ENCODE data around the gene DOHH.
A peak's percentile ranks its signal among the peaks of the same experiment; 100 is the strongest.

Gene DOHH, protein sequence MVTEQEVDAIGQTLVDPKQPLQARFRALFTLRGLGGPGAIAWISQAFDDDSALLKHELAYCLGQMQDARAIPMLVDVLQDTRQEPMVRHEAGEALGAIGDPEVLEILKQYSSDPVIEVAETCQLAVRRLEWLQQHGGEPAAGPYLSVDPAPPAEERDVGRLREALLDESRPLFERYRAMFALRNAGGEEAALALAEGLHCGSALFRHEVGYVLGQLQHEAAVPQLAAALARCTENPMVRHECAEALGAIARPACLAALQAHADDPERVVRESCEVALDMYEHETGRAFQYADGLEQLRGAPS

DNA sequence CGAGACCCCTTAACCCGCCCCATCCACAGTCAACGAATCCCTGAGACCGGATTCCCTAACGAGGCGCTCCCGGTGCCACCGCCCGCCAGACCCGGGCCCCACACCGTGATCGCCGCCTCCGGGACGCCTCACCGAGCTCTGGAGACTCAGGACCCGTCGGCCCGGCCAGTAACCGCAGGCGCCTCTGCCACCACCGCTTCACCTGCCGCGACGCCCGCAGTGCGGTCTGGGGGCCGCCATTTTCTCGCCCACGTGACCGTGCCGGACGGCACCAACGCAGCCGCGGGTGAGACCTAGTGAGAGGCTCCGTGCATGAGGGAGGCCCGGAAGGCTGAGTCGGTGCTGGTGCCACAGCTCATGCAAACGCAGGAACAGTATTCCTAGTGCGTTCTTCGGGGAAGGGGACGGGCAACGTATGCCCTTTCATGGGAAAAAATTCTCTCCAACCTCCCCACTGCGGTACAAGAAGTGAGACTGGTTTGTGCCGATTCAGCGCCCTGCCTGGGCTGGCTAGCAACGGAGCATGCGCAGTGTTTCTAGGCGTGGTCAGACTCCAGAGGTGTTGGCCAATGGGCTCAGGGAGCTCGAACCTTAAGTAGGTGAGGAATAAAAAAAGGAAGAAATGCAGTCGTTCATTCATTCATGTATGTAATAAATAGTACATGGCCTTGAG is at the start of gene DOHH:
DOHH (minus strand) TSS at position 246 of the 673 bp plus-strand sequence. CDS start 3,860 bp downstream, outside the sequence.
- H3K36me3 Mint-ChIP-seq: peaks cover 16% of the 10 kb centered on the region
- no peaks in the 10 kb centered on the region for H3K9me3 Mint-ChIP-seq
- H3K27me3 Mint-ChIP-seq: no peaks in the 10 kb centered on the region
- H3K27ac Mint-ChIP-seq: peak within 1 kb of the TSS; percentile 97
- ATAC-seq: peak; percentile 94
- H3K4me3 Mint-ChIP-seq: peak within 1 kb of the TSS; percentile 89
- peaks cover 35% of the 10 kb centered on the region for H3K4me1 Mint-ChIP-seq

DNA sequence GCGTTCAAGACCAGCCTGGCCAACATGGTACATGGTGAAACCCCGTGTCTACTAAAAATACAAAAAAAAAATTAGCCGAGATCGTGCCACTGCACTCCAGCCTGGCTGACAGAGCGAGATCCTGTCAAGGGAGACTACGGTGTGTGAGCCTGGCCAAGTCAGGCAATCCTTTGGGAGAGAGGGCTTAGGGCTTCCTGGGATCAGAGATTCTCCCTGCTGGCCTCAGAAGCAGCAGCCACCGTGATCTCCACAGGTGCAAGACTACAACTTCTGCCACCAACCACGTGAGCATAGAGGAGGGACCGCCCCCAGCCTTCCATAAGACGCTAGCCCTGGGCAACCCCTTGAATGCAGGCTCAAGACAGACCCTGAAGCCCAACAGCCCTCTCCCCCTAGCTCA is 49.3 kb upstream of the DOHH start:
- no peak overlapping the region for H3K27ac Mint-ChIP-seq
- H3K4me3 Mint-ChIP-seq: no peak overlapping the region
- H3K27me3 Mint-ChIP-seq: no peaks in the 10 kb centered on the region
- no peaks in the 10 kb centered on the region for H3K9me3 Mint-ChIP-seq
- peaks cover 30% of the 10 kb centered on the region for H3K36me3 Mint-ChIP-seq
- no peak for ATAC-seq
- peaks cover 63% of the 10 kb centered on the region for H3K4me1 Mint-ChIP-seq

DNA sequence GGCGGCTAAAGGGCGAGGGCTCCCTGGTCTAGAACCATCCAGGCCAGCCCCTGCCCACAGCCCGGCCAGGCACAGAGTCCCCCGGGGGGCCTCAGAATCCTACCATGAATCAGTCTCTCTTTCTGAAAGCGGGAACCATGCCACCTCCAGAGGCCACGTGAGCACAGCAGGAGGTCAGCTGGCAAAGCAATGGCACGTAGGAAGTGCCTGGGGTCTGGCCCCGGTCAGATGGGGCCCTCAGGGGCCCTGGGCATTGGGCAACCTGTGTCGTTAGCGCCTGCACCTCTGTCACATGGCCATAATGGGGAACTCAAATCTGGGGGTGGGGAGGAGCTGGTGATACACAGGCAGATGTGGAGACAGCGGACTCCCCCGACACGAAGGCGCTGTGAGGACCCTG is 48.1 kb upstream of the DOHH start:
- no peak for ATAC-seq
- peaks cover 31% of the 10 kb centered on the region for H3K36me3 Mint-ChIP-seq
- no peaks in the 10 kb centered on the region for H3K27me3 Mint-ChIP-seq
- H3K27ac Mint-ChIP-seq: no peak overlapping the region
- H3K9me3 Mint-ChIP-seq: no peaks in the 10 kb centered on the region
- no peak overlapping the region for H3K4me3 Mint-ChIP-seq
- peaks cover 53% of the 10 kb centered on the region for H3K4me1 Mint-ChIP-seq

DNA sequence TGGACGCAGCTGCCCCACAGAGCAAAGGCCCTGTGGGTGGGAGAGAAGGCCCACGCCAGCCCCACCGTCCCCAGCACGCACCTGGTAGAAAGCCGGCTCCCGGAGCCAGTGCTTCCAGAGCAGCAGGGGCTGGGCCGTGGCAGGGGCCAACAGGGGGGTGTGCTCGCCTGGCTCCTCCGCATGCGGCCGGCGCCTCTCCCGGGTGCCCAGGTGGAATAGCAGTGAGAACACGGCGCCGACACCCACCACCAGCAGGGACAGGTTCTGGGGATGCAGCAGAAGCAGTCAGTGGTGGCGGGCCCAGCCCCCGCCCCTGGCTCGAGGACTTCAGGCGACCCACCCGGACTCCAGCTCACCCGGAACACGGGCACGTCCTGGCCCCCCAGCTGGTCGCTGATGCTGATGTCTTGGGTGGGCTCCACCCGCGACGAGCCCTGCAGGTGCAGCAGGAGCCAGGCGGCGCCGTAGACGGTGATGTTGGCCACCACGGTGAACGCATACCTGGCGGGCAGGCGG is 47.4 kb upstream of the DOHH start:
- H3K4me1 Mint-ChIP-seq: peaks cover 45% of the 10 kb centered on the region
- peaks cover 31% of the 10 kb centered on the region for H3K36me3 Mint-ChIP-seq
- ATAC-seq: no peak
- H3K27me3 Mint-ChIP-seq: no peaks in the 10 kb centered on the region
- no peak overlapping the region for H3K4me3 Mint-ChIP-seq
- no peaks in the 10 kb centered on the region for H3K9me3 Mint-ChIP-seq
- H3K27ac Mint-ChIP-seq: no peak overlapping the region

DNA sequence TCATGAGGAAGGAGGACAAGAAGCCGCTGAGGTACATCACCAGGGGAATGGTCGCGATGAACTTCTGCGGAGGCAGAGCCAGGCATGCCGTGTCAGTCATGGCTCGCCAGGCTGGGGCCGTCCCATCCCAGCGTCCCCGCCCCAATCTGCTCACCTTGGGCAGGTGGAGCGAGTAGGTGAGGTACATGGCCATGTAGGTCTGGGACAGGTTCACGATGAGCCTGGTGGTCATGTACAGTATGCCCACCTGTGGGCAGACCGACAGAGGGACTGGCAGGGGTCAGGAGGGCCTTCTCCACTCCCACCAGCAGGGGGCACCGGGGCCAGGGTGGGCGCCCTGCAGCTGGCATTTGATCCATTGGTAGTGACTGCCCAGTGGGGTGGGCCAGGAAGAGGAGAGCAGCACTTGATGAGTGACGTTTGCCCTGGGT is 46.8 kb upstream of the DOHH start:
- H3K36me3 Mint-ChIP-seq: peaks cover 31% of the 10 kb centered on the region
- no peak overlapping the region for H3K27ac Mint-ChIP-seq
- H3K4me3 Mint-ChIP-seq: peak overlapping the region; percentile 11
- no peaks in the 10 kb centered on the region for H3K27me3 Mint-ChIP-seq
- H3K9me3 Mint-ChIP-seq: no peaks in the 10 kb centered on the region
- H3K4me1 Mint-ChIP-seq: peaks cover 40% of the 10 kb centered on the region
- ATAC-seq: no peak

DNA sequence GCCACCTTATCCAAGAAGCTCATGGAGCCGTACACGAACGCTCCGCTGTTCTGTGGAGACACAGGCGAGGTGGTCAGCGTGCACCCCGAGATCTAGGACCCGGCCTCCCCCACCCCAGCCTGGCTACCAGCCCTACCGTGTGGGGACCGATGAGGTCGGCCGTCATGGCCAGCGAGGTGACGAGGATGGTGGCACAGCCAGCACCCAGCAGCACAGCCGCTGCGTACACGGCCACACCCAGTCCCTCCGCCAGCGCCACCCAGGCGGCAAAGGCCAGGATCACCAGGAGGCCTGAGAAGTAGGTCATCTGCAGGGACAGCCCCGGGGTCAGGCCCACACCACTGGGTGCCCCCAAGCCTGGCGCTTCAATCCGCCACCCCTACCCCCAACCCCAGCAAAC is 45.6 kb upstream of the DOHH start:
- Mint-ChIP-seq H3K36me3 (peaks cover 25% of the 10 kb centered on the region), H3K4me3 (no peak overlapping the region), H3K27me3 (no peaks in the 10 kb centered on the region), H3K4me1 (peaks cover 28% of the 10 kb centered on the region), H3K9me3 (no peaks in the 10 kb centered on the region), H3K27ac (peak overlapping the region; percentile 66)
- no peak for ATAC-seq

DNA sequence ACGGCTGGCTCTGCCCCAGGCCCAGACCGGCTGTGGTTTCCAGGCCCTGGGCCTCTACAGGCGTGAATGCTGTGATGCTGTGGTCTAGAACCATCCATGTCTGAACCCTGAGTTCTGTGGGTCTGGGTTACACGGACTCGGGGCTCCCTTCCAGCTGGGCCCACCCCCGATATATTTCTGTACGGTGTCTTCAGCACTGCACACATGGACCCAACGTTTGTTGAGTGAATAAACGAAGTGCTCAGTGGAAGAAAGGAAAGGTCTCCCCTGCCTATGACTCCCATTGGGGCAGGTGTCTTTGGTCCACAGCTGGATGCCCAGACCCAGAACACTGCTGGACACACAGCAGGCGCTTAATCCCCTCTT is 45.2 kb upstream of the DOHH start:
- no peak for ATAC-seq

DNA sequence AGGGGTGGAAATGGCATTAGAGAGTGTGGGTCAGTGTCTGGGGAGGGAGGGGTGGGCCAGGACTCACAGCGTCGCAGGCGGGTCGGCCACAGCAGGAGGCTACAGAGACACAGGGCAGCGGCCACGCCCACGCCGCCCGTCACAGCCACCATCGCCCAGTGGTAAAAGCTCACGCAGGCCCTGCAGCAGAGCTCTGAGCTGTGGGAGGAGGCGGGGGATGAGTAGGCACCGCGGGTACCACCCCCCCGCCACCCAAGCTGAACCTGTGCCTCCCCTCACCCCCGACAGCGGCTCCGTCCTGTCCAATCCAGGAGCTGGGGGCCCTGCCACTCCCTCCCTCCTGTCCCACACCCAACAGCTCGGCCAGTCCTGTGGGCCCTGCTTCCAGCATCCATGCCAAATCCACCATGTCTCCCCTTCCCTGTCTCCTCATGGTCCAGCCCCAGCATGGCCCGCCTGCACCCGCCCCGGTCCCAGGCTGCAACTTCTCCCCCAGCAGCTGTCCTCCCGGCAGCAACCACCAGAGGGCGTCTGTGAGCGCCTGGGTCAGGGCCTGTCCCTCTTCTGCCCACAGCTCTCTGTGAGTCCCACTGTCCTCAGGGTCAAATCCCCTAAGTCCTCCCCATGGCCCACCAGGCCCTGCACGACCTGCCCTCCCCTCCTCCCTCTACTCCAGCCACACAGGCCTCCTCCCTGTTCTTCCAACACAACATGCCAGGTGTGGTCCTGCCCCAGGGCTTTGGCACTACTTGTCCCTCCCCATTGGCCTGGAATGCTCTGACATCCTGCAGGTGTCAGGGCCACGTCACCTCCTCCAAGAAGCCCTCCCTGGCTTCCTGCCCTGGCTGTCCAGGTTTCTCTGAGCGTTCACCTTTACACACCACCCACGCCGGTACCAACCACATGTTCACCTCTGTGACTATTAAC is 44.5 kb upstream of the DOHH start:
- Mint-ChIP-seq H3K27me3 (no peaks in the 10 kb centered on the region), H3K4me1 (peaks cover 23% of the 10 kb centered on the region), H3K36me3 (peaks cover 20% of the 10 kb centered on the region), H3K27ac (peak overlapping the region; percentile 66), H3K9me3 (no peaks in the 10 kb centered on the region), H3K4me3 (no peak overlapping the region)
- ATAC-seq: peak; percentile 72

More for the DNA sequence above, 45.2 kb upstream of the DOHH start:
- peaks cover 21% of the 10 kb centered on the region for H3K36me3 Mint-ChIP-seq
- no peaks in the 10 kb centered on the region for H3K9me3 Mint-ChIP-seq
- no peaks in the 10 kb centered on the region for H3K27me3 Mint-ChIP-seq
- peaks cover 24% of the 10 kb centered on the region for H3K4me1 Mint-ChIP-seq
- no peak overlapping the region for H3K4me3 Mint-ChIP-seq
- peak overlapping the region; percentile 66 for H3K27ac Mint-ChIP-seq

DNA sequence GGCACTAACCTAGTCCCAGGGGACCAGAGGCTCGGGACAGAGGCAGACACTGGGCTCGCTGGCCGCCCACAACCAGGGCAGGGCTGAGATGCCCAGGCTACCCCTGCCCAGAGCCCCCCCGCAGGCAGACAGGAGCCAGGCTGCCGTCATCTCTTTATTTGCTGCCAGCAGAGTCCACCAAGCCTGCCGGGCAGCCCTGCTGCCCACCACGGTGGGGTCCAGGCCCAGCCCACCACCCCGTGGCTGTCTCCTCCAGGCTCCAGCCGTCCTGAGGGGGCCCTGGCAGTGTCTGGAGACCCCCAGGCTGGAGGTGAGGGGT is 43.5 kb upstream of the DOHH start:
- ATAC-seq: no peak
- Mint-ChIP-seq H3K27me3 (no peaks in the 10 kb centered on the region), H3K4me3 (no peak overlapping the region), H3K9me3 (no peaks in the 10 kb centered on the region), H3K4me1 (peaks cover 20% of the 10 kb centered on the region), H3K27ac (no peak overlapping the region), H3K36me3 (peaks cover 28% of the 10 kb centered on the region)

DNA sequence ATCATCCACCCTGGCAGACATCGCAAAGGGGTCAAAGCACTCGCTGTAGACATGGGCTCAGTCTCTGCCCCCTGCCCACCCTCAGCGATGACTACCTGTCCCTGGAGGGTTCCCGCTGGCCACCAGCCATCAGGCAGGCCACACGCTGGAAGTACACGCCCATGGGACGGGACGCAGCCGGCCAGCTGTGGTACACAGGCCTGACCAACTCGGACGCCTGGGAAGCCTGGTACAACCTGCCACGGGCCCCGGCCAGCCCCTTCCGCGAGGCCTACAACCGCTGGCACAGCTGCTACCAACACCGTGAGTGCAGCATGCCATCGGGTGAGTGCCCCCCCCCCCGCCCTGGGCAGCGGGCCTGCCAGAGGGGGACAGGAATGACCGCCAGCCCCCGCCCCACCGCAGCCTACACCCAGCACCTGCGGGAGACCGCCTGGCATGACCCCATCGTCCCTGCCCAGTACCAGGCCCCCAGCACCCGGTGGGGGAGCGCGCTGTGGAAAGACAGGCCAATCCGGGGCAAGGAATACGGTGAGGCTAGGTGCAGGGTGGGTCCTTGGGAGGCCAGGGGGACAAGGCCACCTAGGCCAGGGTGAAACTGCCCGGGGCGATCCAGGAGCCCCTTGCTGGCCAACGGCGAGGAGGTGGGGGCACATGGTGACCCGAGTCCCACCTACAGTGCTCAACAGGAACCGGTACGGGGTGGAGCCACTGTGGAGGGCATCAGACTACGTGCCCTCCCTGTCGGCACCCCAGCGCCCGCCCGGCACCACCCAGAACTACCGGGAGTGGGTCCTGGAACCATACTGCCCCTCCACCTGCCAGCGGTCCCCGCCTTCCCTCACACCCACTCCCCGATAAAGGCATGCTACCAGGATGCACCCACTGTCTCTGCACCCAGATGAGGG is 42.9 kb upstream of the DOHH start:
- Mint-ChIP-seq H3K27ac (no peak overlapping the region), H3K4me1 (peaks cover 15% of the 10 kb centered on the region)

DNA sequence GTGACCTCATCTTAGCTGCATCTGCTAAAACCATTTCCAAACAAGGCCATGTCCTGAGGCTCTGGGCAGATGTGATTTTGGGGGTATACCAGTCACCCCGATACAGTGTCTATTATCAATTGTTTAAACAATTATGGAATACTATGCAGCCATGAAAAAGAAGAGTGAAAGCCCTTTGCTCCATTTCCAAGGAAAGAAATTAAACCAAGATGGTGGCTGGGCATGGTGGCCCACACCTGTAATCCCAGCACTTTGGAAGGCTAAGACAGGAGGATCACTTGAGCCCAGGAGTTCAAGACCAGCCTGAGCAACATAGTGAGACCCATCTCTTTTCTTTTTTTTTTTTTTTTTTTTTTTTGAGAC is 39.3 kb upstream of the DOHH start:
- no peak for ATAC-seq
- Mint-ChIP-seq H3K36me3 (peaks cover 41% of the 10 kb centered on the region), H3K4me1 (peaks cover under 1% of the 10 kb centered on the region), H3K9me3 (no peaks in the 10 kb centered on the region), H3K27ac (no peak overlapping the region), H3K27me3 (no peaks in the 10 kb centered on the region), H3K4me3 (no peak overlapping the region)

More for the DNA sequence above, 42.9 kb upstream of the DOHH start:
- ATAC-seq: no peak
- peaks cover 30% of the 10 kb centered on the region for H3K36me3 Mint-ChIP-seq
- H3K9me3 Mint-ChIP-seq: no peaks in the 10 kb centered on the region
- no peaks in the 10 kb centered on the region for H3K27me3 Mint-ChIP-seq
- H3K4me3 Mint-ChIP-seq: no peak overlapping the region

DNA sequence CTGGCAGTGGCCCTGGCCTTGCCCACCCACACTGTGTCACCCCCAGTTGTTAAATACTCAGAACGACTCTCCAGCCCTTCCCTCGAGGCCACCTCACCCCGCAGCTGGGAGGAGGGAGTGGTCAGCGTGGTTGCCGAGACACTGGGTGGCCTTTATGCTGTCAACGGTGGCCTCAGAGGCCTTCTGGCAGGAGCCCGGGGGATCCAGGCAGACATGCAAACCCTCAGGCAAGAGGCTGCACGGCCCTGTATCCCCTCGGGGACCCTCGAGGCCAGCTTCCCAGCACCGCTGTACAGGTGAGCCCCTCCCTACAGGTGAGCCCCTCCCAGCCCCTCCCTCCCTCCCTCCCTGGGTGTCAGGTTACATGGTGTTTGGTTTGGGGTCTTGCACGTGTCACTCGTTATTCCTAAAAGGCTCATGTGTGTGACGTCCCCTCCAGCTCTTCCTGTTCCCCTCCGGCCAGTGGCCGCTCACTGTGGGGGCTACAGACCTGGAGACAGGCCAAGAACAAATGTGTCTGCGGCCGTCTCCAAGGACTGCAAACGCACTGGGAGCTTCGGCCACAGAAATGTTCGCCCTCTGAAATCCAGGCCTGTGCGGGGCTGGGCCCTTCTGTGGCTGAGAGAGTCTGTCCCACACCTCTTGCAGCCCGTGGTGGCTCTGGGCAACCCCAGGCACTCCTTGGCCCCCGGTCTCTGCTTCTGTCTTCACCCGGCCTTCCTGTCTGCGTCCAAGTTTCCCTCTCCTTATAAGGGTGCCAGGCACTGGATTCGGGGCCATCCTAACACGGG is 38.7 kb upstream of the DOHH start, which contains the start of gene TEKTIP1:
TEKTIP1 (plus strand) TSS at position 210 of the 791 bp plus-strand sequence; CDS start at position 214, 4 bp downstream.
- Mint-ChIP-seq H3K9me3 (no peaks in the 10 kb centered on the region), H3K36me3 (peaks cover 46% of the 10 kb centered on the region), H3K27me3 (no peaks in the 10 kb centered on the region), H3K4me3 (peak within 1 kb of the TSS; percentile 23), H3K27ac (peak within 1 kb of the TSS; percentile 28), H3K4me1 (no peaks in the 10 kb centered on the region)
- no peak for ATAC-seq

DNA sequence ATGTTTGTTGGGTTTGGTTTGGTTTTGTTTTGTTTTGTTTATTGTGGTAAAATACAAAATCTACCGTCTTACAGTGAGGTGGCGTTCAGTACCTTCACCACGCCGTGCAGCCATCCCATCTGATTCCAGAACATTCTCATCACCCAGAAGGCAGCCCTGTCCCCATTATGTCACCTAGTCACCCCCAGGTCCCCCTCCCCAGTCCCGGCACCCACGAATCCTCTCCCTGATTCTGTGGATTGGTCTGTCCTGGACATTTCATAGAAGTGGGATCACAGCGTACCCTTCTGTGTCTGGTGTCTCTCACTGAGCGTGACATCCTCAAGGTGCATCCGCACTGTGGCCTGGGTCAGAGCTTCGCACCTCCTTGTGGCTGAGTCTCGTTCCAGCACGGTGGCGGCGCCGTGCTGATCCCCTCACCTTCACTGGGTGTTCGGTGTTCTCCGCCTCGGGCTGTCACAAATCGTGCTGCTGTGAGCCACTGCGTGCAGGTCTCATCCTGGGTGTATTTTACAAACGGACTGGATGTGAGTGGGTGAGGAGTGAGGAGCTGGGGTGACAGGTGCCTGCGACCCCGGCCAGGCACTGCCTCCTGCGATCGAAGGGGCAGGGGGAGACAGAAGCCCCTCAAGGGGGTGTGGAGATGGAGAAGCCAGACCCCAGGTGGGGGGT is 37.9 kb upstream of the DOHH start:
- Mint-ChIP-seq H3K27me3 (no peaks in the 10 kb centered on the region), H3K27ac (peak overlapping the region; percentile 28), H3K9me3 (no peaks in the 10 kb centered on the region), H3K4me1 (no peaks in the 10 kb centered on the region), H3K4me3 (peak overlapping the region; percentile 23), H3K36me3 (peaks cover 51% of the 10 kb centered on the region)
- no peak for ATAC-seq
